Measurements from ENCODE around the gene NDUFS8.

Gene NDUFS8

GRCh38 chr11:68047437-68048290, 17.2 kb downstream of the NDUFS8 start:
- TF ChIP-seq CTCF (IDR thresholded peaks at IDR 0.05; ENCODE audit: low read depth, low read length): no peak
- no peak overlapping the region for H3K4me3 ChIP-seq (ENCODE audit: low read depth, low read length)

GRCh38 chr11:68048681-68049508, 18.4 kb downstream of the NDUFS8 start:
- no peak overlapping the region for H3K4me3 ChIP-seq (ENCODE audit: low read depth, low read length)
- TF ChIP-seq CTCF (IDR thresholded peaks at IDR 0.05; ENCODE audit: low read depth, low read length): no peak

GRCh38 chr11:68049509-68050370, 19.3 kb downstream of the NDUFS8 start:
- TF ChIP-seq CTCF (IDR thresholded peaks at IDR 0.05; ENCODE audit: low read depth, low read length): no peak

GRCh38 chr11:68050371-68050841, 19.9 kb downstream of the NDUFS8 start:
- TF ChIP-seq CTCF (IDR thresholded peaks at IDR 0.05; ENCODE audit: low read depth, low read length): no peak
- H3K4me3 ChIP-seq (ENCODE audit: low read depth, low read length): no peak overlapping the region

More at GRCh38 chr11:68049509-68050370, 19.3 kb downstream of the NDUFS8 start:
- no peak overlapping the region for H3K4me3 ChIP-seq (ENCODE audit: low read depth, low read length)

GRCh38 chr11:68051191-68052136, 21.0 kb downstream of the NDUFS8 start:
- H3K4me3 ChIP-seq (ENCODE audit: low read depth, low read length): no peak overlapping the region
- no peak for TF ChIP-seq CTCF (IDR thresholded peaks at IDR 0.05; ENCODE audit: low read depth, low read length)
